ENCODE data around the gene SEM1.

DNA sequence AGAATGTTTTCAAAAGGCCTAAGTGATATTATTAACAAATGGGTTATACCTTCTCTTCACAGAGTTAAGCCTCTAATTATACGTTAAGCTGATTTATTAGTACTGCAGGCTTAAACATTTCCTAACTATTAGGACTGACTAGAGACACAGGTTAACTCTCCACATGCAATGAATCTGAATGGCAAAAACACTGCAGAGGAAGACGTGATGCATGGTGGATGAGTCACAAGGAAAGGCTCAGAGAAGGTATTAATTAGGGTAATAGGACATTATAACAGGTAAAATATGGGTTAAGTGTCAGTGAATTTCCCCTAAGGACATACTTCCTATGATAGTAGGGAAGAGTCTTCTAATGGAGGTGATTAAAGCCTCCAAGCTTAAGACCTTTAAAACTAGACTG is 24.7 kb upstream of the SEM1 start:
- TF ChIP-seq POLR2A (IDR thresholded peaks at IDR 0.05; ENCODE audit: extremely low read depth, insufficient read length), result no peak
- TF ChIP-seq, protein P1, sequence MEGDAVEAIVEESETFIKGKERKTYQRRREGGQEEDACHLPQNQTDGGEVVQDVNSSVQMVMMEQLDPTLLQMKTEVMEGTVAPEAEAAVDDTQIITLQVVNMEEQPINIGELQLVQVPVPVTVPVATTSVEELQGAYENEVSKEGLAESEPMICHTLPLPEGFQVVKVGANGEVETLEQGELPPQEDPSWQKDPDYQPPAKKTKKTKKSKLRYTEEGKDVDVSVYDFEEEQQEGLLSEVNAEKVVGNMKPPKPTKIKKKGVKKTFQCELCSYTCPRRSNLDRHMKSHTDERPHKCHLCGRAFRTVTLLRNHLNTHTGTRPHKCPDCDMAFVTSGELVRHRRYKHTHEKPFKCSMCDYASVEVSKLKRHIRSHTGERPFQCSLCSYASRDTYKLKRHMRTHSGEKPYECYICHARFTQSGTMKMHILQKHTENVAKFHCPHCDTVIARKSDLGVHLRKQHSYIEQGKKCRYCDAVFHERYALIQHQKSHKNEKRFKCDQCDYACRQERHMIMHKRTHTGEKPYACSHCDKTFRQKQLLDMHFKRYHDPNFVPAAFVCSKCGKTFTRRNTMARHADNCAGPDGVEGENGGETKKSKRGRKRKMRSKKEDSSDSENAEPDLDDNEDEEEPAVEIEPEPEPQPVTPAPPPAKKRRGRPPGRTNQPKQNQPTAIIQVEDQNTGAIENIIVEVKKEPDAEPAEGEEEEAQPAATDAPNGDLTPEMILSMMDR (IDR thresholded peaks at IDR 0.05; ENCODE audit: low read depth, low read length), result no peak
- TF ChIP-seq, protein P2, sequence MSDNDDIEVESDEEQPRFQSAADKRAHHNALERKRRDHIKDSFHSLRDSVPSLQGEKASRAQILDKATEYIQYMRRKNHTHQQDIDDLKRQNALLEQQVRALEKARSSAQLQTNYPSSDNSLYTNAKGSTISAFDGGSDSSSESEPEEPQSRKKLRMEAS (IDR thresholded peaks at IDR 0.05; ENCODE audit: low read depth, low read length), result no peak
